ENCODE results near the gene SERTAD4.

Gene SERTAD4

GRCh38 chr1:210233495-210234328, 1.1 kb downstream of the SERTAD4 start:
- peak; percentile 79 for DNase-seq

GRCh38 chr1:210234329-210234757, 1.7 kb downstream of the SERTAD4 start:
- no peak for DNase-seq

GRCh38 chr1:210235363-210236053, 2.9 kb downstream of the SERTAD4 start:
- DNase-seq = no peak

GRCh38 chr1:210236386-210236839, 3.8 kb downstream of the SERTAD4 start:
- no peak for DNase-seq

- no peak for DNase-seq
Measured at GRCh38 chr1:210236840-210237409, 4.3 kb downstream of the SERTAD4 start.

- DNase-seq = no peak
Measured at GRCh38 chr1:210237479-210237878, 4.9 kb downstream of the SERTAD4 start.

- DNase-seq = no peak
Measured at GRCh38 chr1:210237981-210238380, 5.4 kb downstream of the SERTAD4 start.

- no peak for DNase-seq
Measured at GRCh38 chr1:210239349-210240111, 6.9 kb downstream of the SERTAD4 start.

GRCh38 chr1:210241121-210241520, 8.5 kb downstream of the SERTAD4 start:
- no peak for DNase-seq

GRCh38 chr1:210244746-210245367, 12.3 kb downstream of the SERTAD4 start:
- no peak for DNase-seq

- no peak for DNase-seq
Measured at GRCh38 chr1:210246447-210246846, 13.9 kb downstream of the SERTAD4 start.

- DNase-seq = no peak
Measured at GRCh38 chr1:210248341-210248740, 15.7 kb downstream of the SERTAD4 start.

GRCh38 chr1:210250665-210250997, 18.0 kb downstream of the SERTAD4 start:
- peak; percentile 78 for DNase-seq

- peak; percentile 86 for DNase-seq
Measured at GRCh38 chr1:210250998-210251679, 18.5 kb downstream of the SERTAD4 start.

GRCh38 chr1:210251680-210252490, 19.3 kb downstream of the SERTAD4 start:
- peak; percentile 88 for DNase-seq

- DNase-seq = peak; percentile 77
Measured at GRCh38 chr1:210252621-210253051, 20.0 kb downstream of the SERTAD4 start.

- DNase-seq = no peak
Measured at GRCh38 chr1:210254298-210254697, 21.7 kb downstream of the SERTAD4 start.

GRCh38 chr1:210257698-210258529, 25.3 kb downstream of the SERTAD4 start:
- no peak for DNase-seq

- no peak for DNase-seq
Measured at GRCh38 chr1:210259561-210259960, 27.0 kb downstream of the SERTAD4 start.

- no peak for DNase-seq
Measured at GRCh38 chr1:210260096-210260495, 27.5 kb downstream of the SERTAD4 start.

Measured in retina (tissue), 1 donor.